Neural progenitor cell (in vitro differentiated cells): ENCODE data around the gene ADGRG2. TPM values are rescaled to one million over a fixed set of nuclear protein-coding genes. Genes with fewer than 3 reads are reported as not detected.

Source experiments
- DNase-seq: peaks from one replicate; pipeline ENCODE4 v3.0.0-alpha.2; 2016; ENCODE audit warnings: low spot score
- H2AFZ ChIP-seq: fragments of 200-600 bp; sonication (generic); replicated peaks from 2 replicates; pipeline ENCODE4 v1.6.1; 2016; ENCODE audit warnings: antibody characterized with exemption
- H3F3A ChIP-seq: fragments of 200-600 bp; sonication (generic); 2 replicates; pipeline ENCODE4 v1.6.1; 2016; ENCODE audit warnings: antibody characterized with exemption, low read depth
- H3K27ac ChIP-seq: fragments of 200-600 bp; sonication (generic); 2 replicates; pipeline ENCODE4 v1.5.1; 2016; ENCODE audit warnings: mild to moderate bottlenecking
- H3K27me3 ChIP-seq: fragments of 200-600 bp; sonication (generic); 2 replicates; pipeline ENCODE4 v1.6.1; 2016; ENCODE audit warnings: mild to moderate bottlenecking, moderate library complexity
- H3K36me3 ChIP-seq: fragments of 200-600 bp; sonication (generic); 2 replicates; pipeline ENCODE4 v1.5.1; 2016
- H3K4me1 ChIP-seq: fragments of 200-600 bp; sonication (generic); 2 replicates; pipeline ENCODE4 v1.6.1; 2016; ENCODE audit warnings: mixed run types
- H3K4me2 ChIP-seq: fragments of 200-600 bp; sonication (generic); 2 replicates; pipeline ENCODE4 v1.6.1; 2016
- H3K4me3 ChIP-seq: fragments of 200-600 bp; sonication (generic); 2 replicates; pipeline ENCODE4 v1.5.1; 2016
- H3K79me2 ChIP-seq: fragments of 200-600 bp; sonication (generic); 2 replicates; pipeline ENCODE4 v1.6.1; 2016; ENCODE audit warnings: low read depth
- H3K9ac ChIP-seq: fragments of 200-600 bp; sonication (generic); 2 replicates; pipeline ENCODE4 v1.6.1; 2016
- H3K9me3 ChIP-seq: fragments of 200-600 bp; sonication (generic); 2 replicates; pipeline ENCODE4 v1.5.1; 2016; ENCODE audit warnings: low read depth
- H4K20me1 ChIP-seq: fragments of 200-600 bp; sonication (generic); 2 replicates; pipeline ENCODE4 v1.6.1; 2016; ENCODE audit warnings: low read depth
- H3K27ac Mint-ChIP-seq: 3 replicates; pipeline ENCODE4 v1.8.0; 2021; ENCODE audit warnings: mixed read lengths
- H3K27me3 Mint-ChIP-seq: 2 replicates; pipeline ENCODE4 v1.8.0; 2022; ENCODE audit warnings: low read depth, mild to moderate bottlenecking, inconsistent platforms, moderate library complexity, mixed read lengths; ENCODE audit not compliant: insufficient read depth
- H3K36me3 Mint-ChIP-seq: 3 replicates; pipeline ENCODE4 v1.8.0; 2021; ENCODE audit warnings: mixed read lengths
- H3K4me1 Mint-ChIP-seq: 3 replicates; pipeline ENCODE4 v1.8.0; 2021; ENCODE audit warnings: mixed read lengths
- H3K4me3 Mint-ChIP-seq: 3 replicates; pipeline ENCODE4 v1.8.0; 2021; ENCODE audit warnings: mild to moderate bottlenecking, moderate library complexity, mixed read lengths
- H3K9me3 Mint-ChIP-seq: 3 replicates; pipeline ENCODE4 v1.8.0; 2020; ENCODE audit warnings: mixed read lengths
- EZH2 ChIP-seq: fragments of 200-600 bp; sonication (generic); IDR thresholded peaks from 2 replicates; pipeline ENCODE4 v1.6.1; 2017; ENCODE audit warnings: antibody characterized with exemption, mild to moderate bottlenecking, moderate library complexity
- EZH2phosphoT487 ChIP-seq: fragments of 200-600 bp; sonication (generic); IDR thresholded peaks from 2 replicates; pipeline ENCODE4 v1.6.1; 2017; ENCODE audit warnings: antibody characterized with exemption
- total RNA-seq: library from RNA; depleted of rRNA; stranded (reverse); fragments of >200 nt; gene quantifications from 2 replicates; pipeline ENCODE4 v1.2.3, GENCODE V29; 2015; ENCODE audit warnings: low replicate concordance
- TF ChIP-seq, protein P1 (sequence below): fragments of 200-600 bp; sonication (generic); IDR thresholded peaks from 2 replicates; pipeline ENCODE4 v1.5.1; 2017; ENCODE audit warnings: antibody characterized with exemption, mild to moderate bottlenecking

Gene ADGRG2
- total RNA-seq, 1 donor from 2014 or later = 0.80 TPM

DNA sequence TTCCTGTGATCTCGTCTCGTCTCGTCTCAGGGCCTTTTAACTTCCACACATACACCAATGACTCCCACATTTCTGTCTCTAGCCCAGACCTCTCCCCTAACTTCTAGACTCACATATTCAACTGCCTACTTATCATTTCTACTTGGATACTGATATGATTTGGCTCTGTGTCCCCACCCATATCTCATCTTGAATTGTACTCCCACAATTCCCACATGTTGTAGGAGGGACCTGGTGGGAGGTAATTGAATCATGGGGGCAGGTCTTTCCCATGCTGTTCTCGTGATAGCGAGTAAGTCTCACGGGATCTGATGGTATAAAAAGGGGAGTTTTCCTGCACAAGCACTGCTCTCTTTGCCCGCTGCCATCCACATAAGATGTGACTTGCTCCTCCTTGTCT, 147.3 kb downstream of the ADGRG2 start:
- H3F3A ChIP-seq = no peaks in the 10 kb centered on the region
- TF ChIP-seq EZH2 = no peak
- no peaks in the 10 kb centered on the region for H3K9me3 ChIP-seq
- H3K27me3 Mint-ChIP-seq = peaks cover under 1% of the 10 kb centered on the region
- peaks cover 6% of the 10 kb centered on the region for H3K4me1 ChIP-seq
- no peaks in the 10 kb centered on the region for H3K27me3 ChIP-seq
- H3K4me3 Mint-ChIP-seq = no peak overlapping the region
- no peak overlapping the region for H3K27ac ChIP-seq
- no peaks in the 10 kb centered on the region for H3K36me3 ChIP-seq
- no peak overlapping the region for H3K27ac Mint-ChIP-seq
- no peak overlapping the region for H3K9ac ChIP-seq
- no peak for DNase-seq
- H2AFZ ChIP-seq = no peak overlapping the region
- H3K4me2 ChIP-seq = no peak overlapping the region
- no peaks in the 10 kb centered on the region for H4K20me1 ChIP-seq
- no peaks in the 10 kb centered on the region for H3K4me1 Mint-ChIP-seq
- no peaks in the 10 kb centered on the region for H3K36me3 Mint-ChIP-seq
- peaks cover 5% of the 10 kb centered on the region for H3K79me2 ChIP-seq
- H3K4me3 ChIP-seq = no peak overlapping the region
- peaks cover 5% of the 10 kb centered on the region for H3K9me3 Mint-ChIP-seq

DNA sequence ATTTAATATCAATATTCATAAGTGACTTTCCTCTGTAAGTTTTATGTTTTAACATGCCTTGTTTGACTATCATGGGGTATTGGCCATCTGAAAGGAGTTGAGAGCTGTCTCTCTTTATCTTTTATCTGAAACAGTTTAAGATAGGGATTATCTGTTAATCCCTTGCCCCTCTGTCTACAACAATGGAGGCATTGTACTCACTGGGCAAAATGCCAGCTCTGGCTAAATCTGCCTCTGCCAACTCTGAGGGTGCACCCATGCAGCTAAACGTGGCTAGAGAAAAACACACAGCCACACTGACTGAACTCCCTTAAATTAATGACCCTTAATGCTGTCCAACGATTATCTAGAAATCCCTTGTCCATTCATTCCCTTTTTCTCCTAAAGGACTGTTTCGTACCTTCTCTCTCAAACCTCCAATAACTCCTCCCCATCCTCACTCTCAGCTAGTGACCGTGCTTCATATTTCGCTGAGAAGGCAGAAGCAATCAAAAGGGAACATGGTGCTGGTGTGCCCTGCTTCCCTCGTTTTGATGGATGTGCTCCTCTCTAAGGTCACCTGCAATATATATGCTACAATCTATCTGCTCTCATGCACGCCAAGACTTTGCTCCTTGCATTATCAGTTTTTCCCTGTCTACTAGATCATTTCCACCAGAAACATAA, 148.6 kb downstream of the ADGRG2 start:
- Histone ChIP-seq H3K4me2 (no peak overlapping the region), H3K27me3 (no peaks in the 10 kb centered on the region), H3K9ac (no peak overlapping the region), H3K79me2 (peaks cover 5% of the 10 kb centered on the region), H3F3A (no peaks in the 10 kb centered on the region), H3K9me3 (no peaks in the 10 kb centered on the region), H3K27ac (no peak overlapping the region), H3K4me1 (peaks cover 6% of the 10 kb centered on the region), H2AFZ (no peak overlapping the region), H3K36me3 (no peaks in the 10 kb centered on the region), H3K4me3 (no peak overlapping the region), H4K20me1 (no peaks in the 10 kb centered on the region)
- H3K36me3 Mint-ChIP-seq = no peaks in the 10 kb centered on the region
- H3K4me3 Mint-ChIP-seq = no peak overlapping the region
- peak; percentile 15 for DNase-seq
- no peak overlapping the region for H3K27ac Mint-ChIP-seq
- no peaks in the 10 kb centered on the region for H3K4me1 Mint-ChIP-seq
- peaks cover 5% of the 10 kb centered on the region for H3K9me3 Mint-ChIP-seq
- H3K27me3 Mint-ChIP-seq = peaks cover 3% of the 10 kb centered on the region
- TF ChIP-seq, protein P1, sequence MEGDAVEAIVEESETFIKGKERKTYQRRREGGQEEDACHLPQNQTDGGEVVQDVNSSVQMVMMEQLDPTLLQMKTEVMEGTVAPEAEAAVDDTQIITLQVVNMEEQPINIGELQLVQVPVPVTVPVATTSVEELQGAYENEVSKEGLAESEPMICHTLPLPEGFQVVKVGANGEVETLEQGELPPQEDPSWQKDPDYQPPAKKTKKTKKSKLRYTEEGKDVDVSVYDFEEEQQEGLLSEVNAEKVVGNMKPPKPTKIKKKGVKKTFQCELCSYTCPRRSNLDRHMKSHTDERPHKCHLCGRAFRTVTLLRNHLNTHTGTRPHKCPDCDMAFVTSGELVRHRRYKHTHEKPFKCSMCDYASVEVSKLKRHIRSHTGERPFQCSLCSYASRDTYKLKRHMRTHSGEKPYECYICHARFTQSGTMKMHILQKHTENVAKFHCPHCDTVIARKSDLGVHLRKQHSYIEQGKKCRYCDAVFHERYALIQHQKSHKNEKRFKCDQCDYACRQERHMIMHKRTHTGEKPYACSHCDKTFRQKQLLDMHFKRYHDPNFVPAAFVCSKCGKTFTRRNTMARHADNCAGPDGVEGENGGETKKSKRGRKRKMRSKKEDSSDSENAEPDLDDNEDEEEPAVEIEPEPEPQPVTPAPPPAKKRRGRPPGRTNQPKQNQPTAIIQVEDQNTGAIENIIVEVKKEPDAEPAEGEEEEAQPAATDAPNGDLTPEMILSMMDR = no peak
- TF ChIP-seq EZH2 = no peak
- TF ChIP-seq EZH2phosphoT487 = no peak

DNA sequence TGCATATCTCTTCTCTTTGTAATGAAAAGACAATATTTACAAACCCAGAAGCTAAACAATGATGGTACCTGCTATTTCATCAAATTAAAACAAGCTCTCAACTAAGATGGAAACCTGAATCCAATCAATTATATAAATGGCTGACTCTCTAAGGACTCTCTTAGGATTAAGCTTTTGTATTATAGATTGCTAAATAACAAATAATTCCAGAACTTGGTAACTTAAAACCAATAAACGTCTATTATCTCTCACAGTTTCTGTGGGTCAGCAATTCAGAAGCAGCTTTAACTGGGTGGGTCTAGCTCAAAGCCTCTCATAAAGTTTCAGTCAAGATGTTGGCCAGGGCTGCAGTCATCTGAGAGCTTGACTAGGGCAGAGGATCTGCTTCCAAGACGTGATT, 150.8 kb downstream of the ADGRG2 start:
- H3K4me2 ChIP-seq = no peak overlapping the region
- no peaks in the 10 kb centered on the region for H3K36me3 ChIP-seq
- peaks cover 3% of the 10 kb centered on the region for H3K27me3 Mint-ChIP-seq
- no peak overlapping the region for H3K27ac Mint-ChIP-seq
- H3K27ac ChIP-seq = no peak overlapping the region
- H3K9me3 Mint-ChIP-seq = peaks cover 3% of the 10 kb centered on the region
- H3K4me1 Mint-ChIP-seq = no peaks in the 10 kb centered on the region
- no peaks in the 10 kb centered on the region for H3K9me3 ChIP-seq
- no peak overlapping the region for H3K4me3 Mint-ChIP-seq
- no peak overlapping the region for H2AFZ ChIP-seq
- no peak overlapping the region for H3K9ac ChIP-seq
- H4K20me1 ChIP-seq = no peaks in the 10 kb centered on the region
- no peaks in the 10 kb centered on the region for H3K79me2 ChIP-seq
- H3K27me3 ChIP-seq = no peaks in the 10 kb centered on the region
- no peak overlapping the region for H3K4me3 ChIP-seq
- no peak for DNase-seq
- no peaks in the 10 kb centered on the region for H3F3A ChIP-seq
- TF ChIP-seq, protein P1 = no peak
- TF ChIP-seq EZH2phosphoT487 (no peak), EZH2 (no peak)
- H3K36me3 Mint-ChIP-seq = no peaks in the 10 kb centered on the region
- H3K4me1 ChIP-seq = peaks cover 6% of the 10 kb centered on the region

DNA sequence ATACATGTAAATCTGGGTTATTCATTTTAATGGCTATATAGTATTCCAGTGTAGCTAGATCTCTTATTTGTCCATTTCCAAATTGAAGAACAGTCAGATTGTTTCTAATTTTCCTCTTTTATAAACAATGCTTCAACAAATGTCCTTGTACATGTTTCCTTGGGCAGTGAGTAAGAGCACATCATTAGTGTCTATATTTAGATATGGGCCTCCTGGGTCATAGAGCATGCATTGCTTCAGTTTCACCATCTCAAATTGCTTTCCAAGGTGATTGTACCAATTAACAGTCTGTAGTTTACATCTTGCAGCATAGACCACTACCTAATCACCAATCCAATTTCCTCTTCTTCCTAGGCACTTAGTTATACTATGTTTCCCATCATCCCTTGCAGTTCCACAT, 151.8 kb downstream of the ADGRG2 start:
- no peak overlapping the region for H3K4me3 Mint-ChIP-seq

More for the DNA sequence above, 151.8 kb downstream of the ADGRG2 start:
- H3F3A ChIP-seq = no peaks in the 10 kb centered on the region
- no peak overlapping the region for H3K4me3 ChIP-seq
- peaks cover 3% of the 10 kb centered on the region for H3K27me3 Mint-ChIP-seq
- no peaks in the 10 kb centered on the region for H3K36me3 Mint-ChIP-seq
- H3K27me3 ChIP-seq = no peaks in the 10 kb centered on the region
- no peaks in the 10 kb centered on the region for H4K20me1 ChIP-seq
- H3K27ac ChIP-seq = no peak overlapping the region
- peaks cover 6% of the 10 kb centered on the region for H3K4me1 ChIP-seq
- H3K9ac ChIP-seq = no peak overlapping the region
- no peaks in the 10 kb centered on the region for H3K36me3 ChIP-seq
- H3K4me2 ChIP-seq = no peak overlapping the region
- H3K27ac Mint-ChIP-seq = no peak overlapping the region
- TF ChIP-seq EZH2phosphoT487 = no peak
- no peak for TF ChIP-seq EZH2
- TF ChIP-seq, protein P1 = no peak
- no peaks in the 10 kb centered on the region for H3K4me1 Mint-ChIP-seq
- H3K9me3 ChIP-seq = no peaks in the 10 kb centered on the region
- DNase-seq = no peak
- H3K9me3 Mint-ChIP-seq = peaks cover 1% of the 10 kb centered on the region
- no peak overlapping the region for H2AFZ ChIP-seq
- H3K79me2 ChIP-seq = no peaks in the 10 kb centered on the region
